Lung (tissue), 12 donors: Measurements from ENCODE around the gene PDE1C. TPM values are rescaled to one million over a fixed set of nuclear protein-coding genes. Genes with fewer than 3 reads are reported as not detected.

Experiments used
- ATAC-seq: fragments of 200-7000 bp; cut with Tn5 transposase; one replicate; pipeline ENCODE4 v1.9.1; 2020; ENCODE audit warnings: moderate number of reproducible peaks; ENCODE audit not compliant: insufficient read depth, low FRiP score
- DNase-seq, 3 donors: peaks; one replicate each; pipeline ENCODE4 v3.0.0-alpha.2; 2013 to 2017
- H3K27ac ChIP-seq, 2 donors: one replicate each; pipeline ENCODE4 v1.5.1; 2013; ENCODE audit warnings: mild to moderate bottlenecking in 2 of 2, moderate library complexity in 2 of 2, control low read depth in 1 of 2, inconsistent platforms in 1 of 2, low read depth in 1 of 2, low read length in 1 of 2
- H3K27me3 ChIP-seq, 3 donors: one replicate each; pipeline ENCODE4 v1.5.1; 2013; ENCODE audit warnings: low read length in 2 of 3; ENCODE audit not compliant: control insufficient read depth in 3 of 3, insufficient read depth in 3 of 3
- H3K36me3 ChIP-seq, 4 donors: one replicate each; pipeline ENCODE4 v1.5.1; 2013; ENCODE audit warnings: low read length in 4 of 4, mild to moderate bottlenecking in 1 of 4, moderate library complexity in 1 of 4; ENCODE audit not compliant: control insufficient read depth in 4 of 4, insufficient read depth in 4 of 4
- H3K4me1 ChIP-seq, 5 donors: one replicate each; pipeline ENCODE4 v1.5.1; 2013; ENCODE audit warnings: low read length in 5 of 5, mild to moderate bottlenecking in 2 of 5, moderate library complexity in 1 of 5; ENCODE audit not compliant: control insufficient read depth in 5 of 5, insufficient read depth in 5 of 5
- H3K4me3 ChIP-seq: one replicate; pipeline ENCODE4 v1.5.1; 2013; ENCODE audit warnings: mild to moderate bottlenecking, control low read depth, moderate library complexity
- H3K9ac ChIP-seq, 2 donors: one replicate each; pipeline ENCODE4 v1.5.1; 2013; ENCODE audit warnings: low read length in 2 of 2, control low read depth in 1 of 2; ENCODE audit not compliant: insufficient read depth in 1 of 2
- H3K9me3 ChIP-seq, 4 donors: one replicate each; pipeline ENCODE4 v1.5.1; 2013; ENCODE audit warnings: low read length in 3 of 4, mild to moderate bottlenecking in 1 of 4, moderate library complexity in 1 of 4; ENCODE audit not compliant: control insufficient read depth in 4 of 4, insufficient read depth in 3 of 4
- WGBS, 2 donors: extraction: QIAGEN DNeasy Blood & Tissue Kit; methylation state at CpG; one replicate each; pipeline ENCODE4 v1.1.7; 2013; 5-methylcytosine and 5-hydroxymethylcytosine counted together
- polyA plus RNA-seq, 2 donors: library from polyadenylated mRNA; stranded (reverse); fragments of 200-250 nt; gene quantifications; one replicate each; pipeline ENCODE4 v1.2.1, GENCODE V29; 2013
- total RNA-seq, 2 donors: library from RNA; depleted of rRNA in 1 of 2; stranded (reverse); fragments of >200 nt in 1 of 2; gene quantifications; one replicate each; pipeline ENCODE4 v1.2.1, GENCODE V29; 2014 to 2021
- TF ChIP-seq, protein P1 (sequence below): IDR thresholded peaks from 2 replicates; pipeline ENCODE4 v1.5.1; 2012; ENCODE audit warnings: mild to moderate bottlenecking; ENCODE audit errors: control extremely low read depth, extremely low read depth
- donor health status: control.
- donor health status: control.
- donor health status: Bipolar disorder and iron deficiency.
- donor health status: healthy.
- donor health status: DM: yes; HTN: yes; CAD: no.

Gene PDE1C
- total and polyA plus RNA-seq, 4 donors: 1.9 to 14.3 (median 6.1) TPM

- no peak for ATAC-seq
These were observed 116.8 kb downstream of the PDE1C start for GRCh38 chr7:31953432-31953831.

DNA sequence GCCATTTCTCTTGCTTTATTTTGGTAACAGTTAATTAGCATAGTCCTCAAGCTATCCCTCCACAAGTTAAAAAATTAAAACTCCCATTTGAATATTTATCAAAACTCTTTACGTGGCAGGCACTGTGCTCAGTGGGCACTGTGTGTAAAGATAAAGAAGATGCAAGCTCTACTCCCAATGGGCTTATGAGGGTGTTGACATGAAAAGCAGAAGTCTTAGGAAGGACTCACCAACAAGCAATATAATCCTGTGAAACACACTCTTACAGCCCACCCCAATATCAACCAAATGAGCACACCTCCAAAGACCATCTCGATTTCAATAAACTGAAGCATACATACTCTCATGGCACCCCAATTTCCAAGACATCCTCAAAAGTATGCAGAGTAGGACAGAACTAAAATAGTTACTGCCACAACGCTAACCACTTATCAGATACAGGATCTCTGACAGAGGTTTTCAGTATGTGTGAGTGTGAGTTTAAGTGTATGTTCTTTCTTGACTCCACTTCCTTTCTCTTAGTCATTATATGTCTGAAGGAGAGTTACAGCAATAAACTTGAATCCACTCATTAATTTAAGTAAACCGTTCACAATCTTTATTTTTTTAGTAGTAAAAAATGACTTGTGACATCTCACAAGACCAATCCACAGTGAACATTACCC is 120.0 kb downstream of the PDE1C start:
- ATAC-seq (no peak), DNase-seq (no peak)
- TF ChIP-seq, protein P1, sequence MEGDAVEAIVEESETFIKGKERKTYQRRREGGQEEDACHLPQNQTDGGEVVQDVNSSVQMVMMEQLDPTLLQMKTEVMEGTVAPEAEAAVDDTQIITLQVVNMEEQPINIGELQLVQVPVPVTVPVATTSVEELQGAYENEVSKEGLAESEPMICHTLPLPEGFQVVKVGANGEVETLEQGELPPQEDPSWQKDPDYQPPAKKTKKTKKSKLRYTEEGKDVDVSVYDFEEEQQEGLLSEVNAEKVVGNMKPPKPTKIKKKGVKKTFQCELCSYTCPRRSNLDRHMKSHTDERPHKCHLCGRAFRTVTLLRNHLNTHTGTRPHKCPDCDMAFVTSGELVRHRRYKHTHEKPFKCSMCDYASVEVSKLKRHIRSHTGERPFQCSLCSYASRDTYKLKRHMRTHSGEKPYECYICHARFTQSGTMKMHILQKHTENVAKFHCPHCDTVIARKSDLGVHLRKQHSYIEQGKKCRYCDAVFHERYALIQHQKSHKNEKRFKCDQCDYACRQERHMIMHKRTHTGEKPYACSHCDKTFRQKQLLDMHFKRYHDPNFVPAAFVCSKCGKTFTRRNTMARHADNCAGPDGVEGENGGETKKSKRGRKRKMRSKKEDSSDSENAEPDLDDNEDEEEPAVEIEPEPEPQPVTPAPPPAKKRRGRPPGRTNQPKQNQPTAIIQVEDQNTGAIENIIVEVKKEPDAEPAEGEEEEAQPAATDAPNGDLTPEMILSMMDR: no peak
- H3K9ac ChIP-seq: no peak overlapping the region
- H3K27me3 ChIP-seq: no peaks in the 10 kb centered on the region
- no peak overlapping the region for H3K27ac ChIP-seq
- peaks cover 0 to 5% (median 3%) of the 10 kb centered on the region in 4 donors for H3K9me3 ChIP-seq
- no peaks in the 10 kb centered on the region for H3K36me3 ChIP-seq
- WGBS, 2 donors: 66 to 69% methylated on average over 4 of the region's 4 CpGs
- peaks cover 0 to 21% (median 0%) of the 10 kb centered on the region in 5 donors for H3K4me1 ChIP-seq
- H3K4me3 ChIP-seq: no peak overlapping the region

More at GRCh38 chr7:31953432-31953831, 116.8 kb downstream of the PDE1C start:
- DNase-seq: no peak
- Histone ChIP-seq H3K27me3 (no peaks in the 10 kb centered on the region), H3K9me3 (peaks cover 0 to 2% (median 0%) of the 10 kb centered on the region in 4 donors), H3K27ac (no peak overlapping the region), H3K36me3 (no peaks in the 10 kb centered on the region), H3K9ac (no peak overlapping the region), H3K4me1 (peaks cover 0 to 37% (median 0%) of the 10 kb centered on the region in 5 donors), H3K4me3 (no peak overlapping the region)
- TF ChIP-seq, protein P1: no peak
- 90 to 91% methylated on average over 2 of the region's 2 CpGs for WGBS, 2 donors

- no peak overlapping the region for H3K9ac ChIP-seq
- no peaks in the 10 kb centered on the region for H3K36me3 ChIP-seq
- 54 to 71% methylated on average over 1 of the region's 1 CpG for WGBS, 2 donors
These were observed 122.2 kb downstream of the PDE1C start for GRCh38 chr7:31948029-31948428.

More at GRCh38 chr7:31948029-31948428, 122.2 kb downstream of the PDE1C start:
- H3K4me1 ChIP-seq: peaks cover 0 to 10% (median 0%) of the 10 kb centered on the region in 5 donors
- H3K27ac ChIP-seq: peak overlapping the region in 1 of 2 donors; percentile 60
- ATAC-seq (peak; percentile 85), DNase-seq (peak in 1 of 3 donors; percentile 12)
- TF ChIP-seq, protein P1: no peak
- peaks cover 0 to 4% (median 3%) of the 10 kb centered on the region in 4 donors for H3K9me3 ChIP-seq
- H3K27me3 ChIP-seq: no peaks in the 10 kb centered on the region
- no peak overlapping the region for H3K4me3 ChIP-seq
